ACHN (cell line): Measurements from ENCODE around the gene OSGEP.

ENCODE experiments used
- DNase-seq: peaks from one replicate; pipeline ENCODE4 v3.0.0-alpha.2; 2015
- in situ Hi-C: cut with HindIII; loops from 2 replicates; pipeline ENCODE4 v1.10.0; 2017; ENCODE audit warnings: low sequenced_read_pairs, low pct_ligation_motif_present, low pct_unique_long_range_greater_than_20kb

OSGEP gene

DNA sequence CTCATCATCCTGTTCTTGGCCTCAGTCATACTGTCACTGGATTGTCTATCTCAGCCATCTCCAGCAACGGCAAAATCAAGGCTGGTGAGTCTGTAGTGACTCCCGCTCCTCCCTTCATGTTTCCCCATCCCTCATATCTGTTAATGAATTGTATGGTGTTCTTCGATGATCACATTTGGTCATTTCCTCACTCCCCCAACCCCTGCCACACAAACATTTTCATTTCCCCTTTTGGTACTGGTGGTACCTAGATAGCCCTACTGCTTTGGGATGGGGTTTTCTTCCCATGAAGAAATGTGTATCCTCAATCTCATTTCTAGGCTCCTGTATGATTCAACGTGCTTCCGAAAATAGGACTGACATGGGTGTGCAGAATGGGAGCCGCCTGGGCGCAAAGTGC, 15.9 kb downstream of the OSGEP start:
- no peak for DNase-seq
- in situ Hi-C loops, result no loop called here

DNA sequence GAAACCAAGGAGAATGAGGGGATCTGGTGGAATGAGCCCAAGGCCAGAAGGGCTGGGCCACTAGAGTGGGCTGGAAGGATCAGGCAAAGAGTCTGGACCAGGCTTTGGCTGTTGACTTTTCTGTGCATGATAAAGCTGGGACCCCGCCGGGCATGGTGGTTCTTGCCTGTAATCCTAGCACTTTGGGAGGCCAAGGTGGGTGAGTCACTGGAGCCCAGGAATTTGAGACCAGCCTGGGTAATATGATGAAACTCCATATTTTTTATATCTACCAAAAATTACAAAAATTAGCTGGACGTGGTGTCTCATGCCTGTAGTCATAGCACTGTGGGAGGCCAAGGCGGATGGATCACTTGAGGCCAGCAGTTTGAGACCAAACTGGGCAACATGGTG, 18.3 kb downstream of the OSGEP start:
- DNase-seq, result no peak
- in situ Hi-C loops, result no loop called here

DNA sequence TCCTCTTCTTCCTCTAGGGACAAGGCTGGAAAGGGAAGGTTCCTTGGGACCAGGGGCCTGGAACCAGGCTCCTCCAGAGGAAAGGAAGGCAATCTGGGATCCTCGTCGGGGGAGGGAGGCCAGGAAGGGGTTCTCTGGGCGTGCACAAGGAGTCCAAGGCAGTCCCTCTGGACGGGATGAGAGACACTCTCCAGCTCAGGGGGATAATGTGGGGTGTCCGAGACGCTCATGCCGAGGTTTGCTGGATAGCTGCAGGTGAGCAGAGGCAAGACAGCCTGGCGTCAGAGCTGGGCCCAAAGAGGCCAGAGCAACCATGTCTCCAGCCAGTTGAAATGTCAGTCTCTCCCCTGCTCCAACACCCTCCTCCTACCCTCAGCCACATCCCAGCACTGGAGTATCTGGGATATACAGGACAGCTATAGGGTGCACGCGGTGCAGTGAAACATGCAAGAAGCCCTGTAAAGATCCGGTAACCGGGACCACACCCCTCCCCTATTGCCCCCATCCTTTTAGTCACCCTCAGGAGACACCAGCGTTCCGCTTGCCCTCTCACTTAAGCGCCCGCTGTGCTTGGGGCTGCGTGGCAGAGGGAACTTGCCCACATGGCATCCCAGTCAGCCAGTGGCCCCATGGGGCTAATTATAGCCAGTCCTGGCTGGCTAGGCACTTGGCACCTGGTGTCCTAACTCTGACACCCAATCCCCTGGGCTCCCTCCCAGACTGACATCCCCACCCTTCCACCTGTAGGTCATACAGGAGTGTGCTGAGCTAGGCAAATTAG, 18.8 kb downstream of the OSGEP start, which contains the start of gene KLHL33:
TSS of gene KLHL33 (minus strand) at position 585 of the 781 bp plus-strand sequence. CDS start at position 230, 355 bp downstream.
- no peak for DNase-seq
- in situ Hi-C loops, result no loop called here

DNA sequence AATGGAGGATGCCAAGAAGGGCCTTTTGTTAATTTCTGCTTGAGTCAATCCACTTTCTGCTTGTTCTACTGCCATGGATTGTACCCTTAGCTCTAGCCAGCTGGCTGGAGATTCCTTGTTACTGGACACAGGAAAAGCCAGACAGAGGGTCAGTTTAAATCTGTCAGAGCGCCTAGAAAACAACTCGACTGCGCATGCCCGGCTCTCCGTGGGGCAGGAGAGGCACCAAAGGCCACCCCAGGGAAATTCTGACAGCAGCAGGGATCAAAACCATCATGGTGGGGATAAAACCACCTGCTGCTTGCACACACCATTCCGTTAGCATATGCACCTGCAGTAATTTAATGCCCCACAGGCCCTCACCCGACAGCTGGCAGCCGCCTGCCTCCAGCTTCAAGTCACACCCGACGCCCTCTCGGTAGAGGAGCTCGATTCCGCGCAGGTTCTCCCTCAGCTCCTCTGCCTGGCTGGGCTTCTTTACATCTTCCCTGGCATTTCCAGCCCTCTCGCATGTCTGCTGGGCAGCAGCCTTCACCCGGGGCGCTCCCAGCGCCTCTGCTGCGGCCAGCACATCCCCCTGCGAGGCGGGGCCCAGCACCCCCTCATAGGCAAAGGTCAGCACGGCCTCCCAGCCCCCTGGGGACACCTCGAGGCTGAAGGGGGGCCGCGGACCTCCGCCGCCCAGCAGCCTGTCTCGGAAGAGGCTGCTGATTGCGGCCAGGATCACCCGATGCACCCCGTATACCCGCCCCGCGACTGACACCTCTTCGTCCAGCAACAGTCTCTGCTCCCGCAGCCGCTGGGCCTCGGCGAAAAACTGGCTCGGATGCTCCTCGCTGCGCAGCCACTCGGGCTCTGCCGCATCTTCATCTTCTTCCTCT, 19.7 kb downstream of the OSGEP start:
- DNase-seq, result no peak
- in situ Hi-C loops, result no loop called here

DNA sequence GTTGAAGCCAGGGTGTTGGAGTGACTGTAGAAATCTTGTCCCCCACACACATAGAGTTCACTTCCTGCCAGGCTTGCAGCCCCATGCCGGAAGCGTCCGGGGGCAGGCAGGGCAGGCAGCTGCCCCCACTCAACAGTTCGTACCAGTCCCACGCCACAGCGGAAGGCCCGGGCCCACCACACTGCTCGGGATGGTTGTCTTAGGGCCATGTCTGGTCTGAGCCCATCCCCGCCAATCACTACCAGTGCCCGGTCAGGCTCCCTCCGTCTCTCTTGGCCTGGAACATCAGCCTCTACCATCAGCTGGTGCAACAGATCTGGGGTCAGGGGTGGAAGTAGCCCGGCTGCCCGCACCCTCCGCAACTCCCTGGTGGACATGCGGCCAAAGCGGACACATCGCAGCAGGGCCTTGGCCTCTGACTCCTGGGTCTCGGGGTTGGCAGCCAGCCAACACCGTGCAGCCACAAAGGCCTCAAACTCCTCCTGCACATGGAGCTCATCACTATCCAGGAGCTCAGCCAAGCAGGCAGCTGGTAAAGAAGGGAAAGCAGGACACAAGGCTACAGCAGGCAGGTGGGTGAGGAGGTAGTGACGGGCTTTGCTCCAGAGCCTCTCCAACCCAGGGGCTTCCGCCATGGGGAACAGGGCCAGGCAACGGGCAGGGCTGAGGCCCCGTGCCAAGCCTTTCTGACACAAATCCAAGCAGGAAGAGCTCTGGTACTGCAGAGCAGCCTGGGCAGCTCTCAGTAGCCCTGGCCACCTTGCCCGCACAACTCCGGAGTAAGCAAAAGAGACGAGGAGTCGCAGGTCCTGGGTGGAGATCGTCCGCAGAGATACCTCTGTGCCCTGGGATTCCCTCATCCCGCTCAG, 24.6 kb downstream of the OSGEP start:
- no peak for DNase-seq
- in situ Hi-C loops, result no loop called here

DNA sequence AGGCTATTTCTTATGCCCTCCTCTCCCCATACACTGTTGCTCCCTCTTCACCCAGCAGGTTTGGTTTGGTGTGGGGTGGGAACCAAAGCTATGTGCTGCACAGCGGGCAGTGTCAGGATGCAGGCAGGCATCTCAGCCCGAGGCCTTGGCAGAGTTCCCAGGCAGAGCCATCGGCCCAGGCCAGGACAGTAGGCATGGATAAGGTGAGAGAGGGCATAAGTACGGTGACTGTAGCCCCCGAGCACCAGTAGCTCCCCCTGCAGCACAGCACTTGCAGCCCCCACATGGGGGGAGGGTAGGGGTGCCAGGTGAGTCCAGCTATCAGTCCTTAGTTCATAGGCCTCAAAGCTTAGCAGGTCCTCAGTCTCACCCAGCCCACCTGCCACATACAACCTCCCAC, 25.8 kb downstream of the OSGEP start:
- DNase-seq, result no peak
- in situ Hi-C loops, result no loop called here

DNA sequence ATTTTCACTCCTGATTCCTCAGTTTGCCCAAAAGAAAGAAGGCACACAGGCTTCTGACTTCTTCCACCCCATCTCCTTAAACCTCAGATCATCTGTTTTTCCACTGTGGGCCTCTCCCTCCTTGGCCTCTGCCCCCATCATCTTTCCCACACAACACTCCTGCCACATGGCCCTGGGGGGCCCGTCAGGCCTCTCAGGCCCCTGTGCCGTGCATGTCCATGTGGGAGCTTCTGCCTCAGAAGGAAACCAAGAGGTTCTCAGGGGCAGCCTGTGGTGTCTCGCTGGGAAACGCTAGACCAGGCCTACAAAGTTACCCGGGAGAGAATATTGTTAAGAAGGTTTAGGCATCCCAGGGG, 26.6 kb downstream of the OSGEP start:
- no peak for DNase-seq
- in situ Hi-C loops, result no loop called here

DNA sequence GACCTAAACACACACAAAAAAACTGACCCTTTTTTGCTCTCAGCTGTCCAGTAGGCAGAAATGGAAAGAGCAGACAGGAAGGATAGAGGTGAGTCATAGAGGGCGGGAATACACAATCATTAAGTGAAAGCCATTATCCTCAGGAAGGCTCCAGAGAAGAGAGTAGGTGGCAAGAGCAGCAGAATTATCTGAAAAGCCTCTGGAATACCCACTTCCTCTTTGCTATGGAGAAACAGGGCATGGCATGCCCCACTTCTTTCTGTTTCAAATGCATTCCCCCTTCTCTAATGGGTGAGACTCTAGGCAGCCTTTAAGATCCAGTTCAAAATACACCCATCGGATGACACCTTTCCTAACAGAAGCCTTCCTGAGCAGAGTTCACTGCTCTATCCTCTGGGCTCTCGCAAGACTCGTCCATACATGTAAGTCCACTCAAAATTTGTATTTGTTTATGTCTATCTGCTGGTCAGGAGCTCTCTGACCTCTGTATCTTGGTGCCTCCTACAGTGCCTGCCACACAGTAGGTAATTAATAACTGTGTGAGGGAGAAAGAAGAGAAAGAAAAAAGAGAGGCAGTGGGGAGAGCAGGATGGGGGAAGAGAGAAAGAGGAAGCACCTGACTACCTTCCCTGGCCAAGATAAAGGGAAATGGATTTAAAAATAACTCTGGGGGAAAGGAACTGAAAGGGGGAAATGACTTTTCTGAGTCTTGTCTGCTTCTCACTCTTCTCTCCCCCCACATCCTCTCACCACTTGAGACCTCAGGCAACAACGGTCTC, 27.2 kb downstream of the OSGEP start:
- peak; percentile 70 for DNase-seq
- in situ Hi-C loops, result no loop called here

DNA sequence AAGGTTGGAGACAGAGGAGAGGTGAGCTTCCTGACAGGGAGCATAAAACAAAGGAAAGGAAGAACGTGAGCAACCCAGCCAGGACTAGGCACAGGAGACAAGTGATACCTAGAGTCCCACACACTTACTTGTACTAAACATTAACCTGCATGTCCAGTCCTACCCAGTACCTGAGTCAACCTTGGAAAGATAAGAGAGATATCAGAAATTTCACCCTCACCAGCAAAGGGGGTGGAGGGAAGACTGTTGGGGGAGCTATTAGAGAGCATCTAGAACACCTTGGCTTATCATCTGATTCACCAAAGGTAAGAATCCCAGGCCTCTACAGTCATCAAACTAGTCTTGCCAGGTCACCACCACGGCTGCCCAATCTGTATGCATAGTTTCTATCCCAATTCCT, 29.8 kb downstream of the OSGEP start:
- in situ Hi-C loops, result no loop called here
- DNase-seq, result no peak

DNA sequence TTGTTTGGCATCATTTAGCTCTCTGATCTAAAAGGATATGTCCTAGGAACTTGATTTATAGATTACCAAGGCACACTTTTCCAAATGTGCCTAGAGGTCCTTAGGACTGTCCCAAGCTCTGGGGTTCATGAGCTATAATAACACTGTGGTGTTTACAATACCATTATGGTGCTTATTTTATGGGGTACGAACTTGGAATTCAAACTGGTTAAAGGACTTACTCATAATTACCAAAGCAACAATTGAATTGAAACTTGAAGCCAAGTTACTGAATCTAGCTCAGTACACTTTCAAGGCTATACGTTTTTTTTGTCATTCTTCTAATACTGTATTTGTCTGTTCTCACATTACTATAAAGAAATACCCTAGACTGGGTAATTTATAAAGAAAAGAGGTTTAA, 31.7 kb downstream of the OSGEP start:
- no peak for DNase-seq
- in situ Hi-C loops, result no loop called here

DNA sequence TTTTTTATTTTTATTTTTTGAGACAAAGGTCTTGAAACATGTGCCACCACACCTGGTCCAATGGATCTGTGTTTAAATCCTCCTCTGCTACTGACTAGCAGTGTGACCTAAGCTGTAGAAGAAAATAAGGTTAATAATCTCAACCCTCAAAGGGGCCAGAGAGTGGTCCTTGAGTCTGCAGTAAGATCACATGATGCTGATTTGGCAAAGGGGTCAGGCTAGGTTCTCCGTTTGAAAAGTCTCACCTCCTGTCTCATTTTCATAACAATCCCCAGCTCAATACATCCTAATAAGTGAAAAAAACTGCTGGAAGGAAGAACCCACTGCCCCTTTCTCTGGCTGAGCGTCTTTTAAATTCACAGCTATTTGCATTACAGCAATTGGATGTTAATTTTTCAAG, 33.3 kb downstream of the OSGEP start:
- in situ Hi-C loops, result no loop called here
- DNase-seq, result no peak

DNA sequence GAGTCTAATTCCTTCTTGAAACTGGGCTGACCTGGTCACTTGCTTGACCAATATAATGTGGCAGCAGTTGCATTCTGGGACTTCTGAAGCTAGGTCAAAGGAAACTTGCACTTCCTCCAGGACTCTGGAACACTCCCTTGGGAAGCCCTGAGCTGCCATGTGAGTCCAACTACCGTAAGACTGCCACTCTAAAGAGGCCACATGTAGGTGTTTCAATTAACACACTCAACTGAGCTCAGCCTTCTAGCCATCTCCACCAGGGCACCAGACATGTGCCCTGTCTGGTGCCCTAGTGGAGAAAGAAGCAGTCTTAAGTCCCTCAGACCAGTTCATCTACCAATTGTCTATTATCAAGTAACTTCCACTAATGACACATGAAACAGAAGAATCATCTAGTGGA, 35.2 kb downstream of the OSGEP start:
- in situ Hi-C loops, result no loop called here
- DNase-seq, result no peak

DNA sequence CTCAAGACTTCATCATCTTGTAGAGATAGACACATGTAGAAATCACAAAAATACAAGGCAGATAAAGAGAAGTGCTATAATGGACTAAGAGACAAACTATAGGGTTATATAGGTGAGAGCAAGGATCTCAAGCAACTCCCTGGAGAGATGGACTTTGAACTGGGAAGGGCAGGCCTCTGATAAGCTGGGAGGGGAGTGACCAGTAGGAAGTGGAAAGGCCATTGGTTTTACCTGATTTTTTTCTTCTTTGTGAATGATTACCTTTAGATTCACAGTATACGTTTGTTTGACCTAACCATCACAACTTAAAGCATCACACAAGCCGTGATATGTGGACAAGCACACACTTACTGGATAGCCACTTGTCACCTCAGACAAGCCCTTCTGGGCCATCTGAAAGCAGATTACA, 36.1 kb downstream of the OSGEP start:
- DNase-seq, result no peak
- in situ Hi-C loops, result no loop called here

DNA sequence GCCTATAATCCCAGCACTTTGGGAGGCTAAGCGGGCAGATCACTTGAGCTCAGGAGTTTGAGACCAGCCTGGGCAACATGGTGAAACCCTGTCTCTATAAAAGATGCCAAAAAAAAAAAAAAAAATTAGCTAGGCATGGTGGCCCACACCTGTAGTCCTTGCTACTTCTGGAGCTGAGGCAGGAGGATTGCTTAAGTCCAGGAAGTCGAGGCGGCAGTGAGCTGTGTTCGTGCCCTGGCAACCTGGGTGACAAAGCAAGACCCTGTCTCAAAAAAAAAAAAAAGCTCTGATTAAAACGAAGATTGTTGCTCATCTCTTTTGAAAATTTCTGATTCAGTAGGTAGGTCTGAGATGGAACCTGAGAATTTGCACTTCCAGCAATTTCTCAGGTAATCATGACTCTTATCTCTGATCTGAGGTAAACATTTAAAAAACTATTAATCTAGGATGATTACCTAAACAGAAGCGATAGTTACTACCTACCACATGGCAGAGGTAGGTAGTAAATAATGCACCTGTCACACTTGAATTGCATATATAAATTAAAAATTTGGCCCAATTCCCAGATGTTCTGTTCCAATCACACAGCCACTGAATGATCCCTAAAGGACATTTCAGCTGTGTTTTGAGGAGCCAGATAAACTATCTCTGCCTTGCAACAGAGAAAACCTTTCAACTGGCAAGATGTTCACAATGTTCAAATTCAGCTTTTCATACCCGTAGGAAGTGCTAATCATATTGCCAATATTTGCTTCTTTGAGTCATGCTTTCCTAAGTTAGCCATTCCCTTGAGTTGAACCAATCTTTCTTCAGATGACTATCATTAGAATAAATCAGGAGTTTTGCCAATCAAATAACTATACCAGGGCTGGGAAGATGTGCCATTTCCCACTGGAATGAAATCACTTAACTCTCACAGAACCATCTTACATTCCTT, 37.1 kb downstream of the OSGEP start:
- no peak for DNase-seq
- in situ Hi-C loops, result no loop called here

DNA sequence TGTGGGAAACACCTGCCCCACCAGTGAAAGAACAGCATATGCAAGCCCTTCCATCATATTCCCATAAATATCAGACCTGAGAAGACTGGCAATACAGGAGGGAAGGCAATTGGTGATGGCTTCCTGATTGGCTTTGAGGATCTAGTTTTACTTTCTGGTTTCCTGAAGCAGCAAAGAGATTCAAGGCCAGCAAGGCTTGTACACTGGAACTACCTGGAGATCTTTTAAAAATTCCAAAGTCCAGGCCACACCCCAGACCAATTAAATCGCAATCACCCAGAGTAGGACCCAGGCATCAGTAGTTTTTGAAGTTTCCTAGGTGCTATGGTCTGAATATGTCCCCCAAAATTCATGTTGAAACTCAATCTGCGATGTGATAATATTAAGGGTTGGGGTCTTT, 38.4 kb downstream of the OSGEP start:
- in situ Hi-C loops, result no loop called here
- no peak for DNase-seq

DNA sequence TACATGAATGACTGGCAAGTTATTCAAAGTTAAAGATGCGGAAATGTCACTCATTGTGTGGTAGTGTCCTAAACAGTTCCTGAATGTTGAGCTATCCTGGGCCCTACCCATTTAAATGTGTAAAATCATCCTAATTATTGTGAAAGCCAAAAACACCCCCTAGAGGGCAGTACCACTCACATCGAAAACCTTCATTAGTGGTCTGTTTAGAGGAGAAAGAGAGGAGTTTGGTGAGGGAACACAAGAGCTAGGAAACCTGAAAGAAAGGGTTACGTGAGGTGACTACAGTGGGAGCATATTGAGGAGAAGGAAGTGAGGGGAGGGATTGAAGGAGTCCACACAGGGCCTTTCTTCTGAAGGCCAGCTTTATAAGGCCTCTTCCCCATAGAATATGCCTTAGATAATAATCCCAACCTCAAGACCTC, 38.8 kb downstream of the OSGEP start:
- in situ Hi-C loops, result no loop called here
- peak; percentile 63 for DNase-seq

DNA sequence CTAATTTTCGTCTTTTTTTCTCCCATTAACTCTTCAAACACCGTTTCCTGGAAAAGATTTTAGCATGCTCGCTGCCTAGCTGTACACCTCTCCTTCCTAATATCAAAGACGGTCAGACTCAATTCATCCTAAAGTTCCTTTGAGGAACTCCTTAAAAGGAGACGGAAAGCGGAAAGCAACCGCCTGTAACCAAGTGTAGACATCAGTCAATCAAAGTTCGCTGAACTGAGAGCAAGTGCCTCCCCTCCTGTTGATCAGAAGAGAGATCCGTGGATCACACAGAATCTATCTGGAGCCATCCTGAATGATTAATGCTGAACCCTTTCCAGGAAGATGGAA, 40.9 kb downstream of the OSGEP start:
- DNase-seq, result peak; percentile 38
- in situ Hi-C loops, result no loop called here
